GM12892 (cell line): ENCODE measurements around the gene FOXL3.

Source experiments
- POLR2A ChIP-seq: IDR thresholded peaks from 2 replicates; pipeline ENCODE4 v1.6.1; 2011; ENCODE audit warnings: low read depth, low read length, control low read depth
- POLR2AphosphoS5 ChIP-seq: IDR thresholded peaks from 2 replicates; pipeline ENCODE4 v1.6.1; 2011; ENCODE audit warnings: low read depth, low read length, control low read depth

GRCh38 chr7:298375-298702 lies 8.4 kb downstream of the FOXL3 start:
- TF ChIP-seq POLR2A: no peak
- no peak for TF ChIP-seq POLR2AphosphoS5
